ENCODE data around the gene SBK3. TPM values are rescaled to one million over a fixed set of nuclear protein-coding genes. Genes with fewer than 3 reads are reported as not detected.
A peak's percentile ranks its signal among the peaks of the same experiment; 100 is the strongest.
"Not testable (repeated sequence)": the region's sequence is repeated elsewhere in the genome, so short reads cannot be mapped to it uniquely, and the experiment has no call there.

Gene SBK3
- polyA plus RNA-seq, 4 donors: 0.10 to 0.22 (median 0.13) TPM

GRCh38 chr19:55525289-55526101 lies 19.8 kb downstream of the SBK3 start:
- DNase-seq (ENCODE audit: low read depth in 4 of 4, low spot score in 2 of 4): no peak

GRCh38 chr19:55520691-55521292 lies 24.6 kb downstream of the SBK3 start:
- DNase-seq (ENCODE audit: low read depth in 4 of 4, low spot score in 2 of 4): no peak

GRCh38 chr19:55519451-55520311 lies 25.7 kb downstream of the SBK3 start:
- DNase-seq (ENCODE audit: low read depth in 4 of 4, low spot score in 2 of 4): no peak

GRCh38 chr19:55516878-55517620 lies 28.3 kb downstream of the SBK3 start:
- DNase-seq (ENCODE audit: low read depth in 4 of 4, low spot score in 2 of 4): peak; percentile 55 to 80 (median 78)

- DNase-seq (ENCODE audit: low read depth in 4 of 4, low spot score in 2 of 4): no peak
Measured at GRCh38 chr19:55508120-55508519, 37.2 kb downstream of the SBK3 start.

- DNase-seq (ENCODE audit: low read depth in 4 of 4, low spot score in 2 of 4): no peak
Measured at GRCh38 chr19:55504981-55505380, 40.4 kb downstream of the SBK3 start.

GRCh38 chr19:55504252-55504603 lies 41.1 kb downstream of the SBK3 start:
- no peak for DNase-seq (ENCODE audit: low read depth in 4 of 4, low spot score in 2 of 4)

- peak; percentile 79 to 88 (median 84) for DNase-seq (ENCODE audit: low read depth in 4 of 4, low spot score in 2 of 4)
Measured at GRCh38 chr19:55503502-55504251, 41.7 kb downstream of the SBK3 start.

- no peak for DNase-seq (ENCODE audit: low read depth in 4 of 4, low spot score in 2 of 4)
Measured at GRCh38 chr19:55503157-55503501, 42.2 kb downstream of the SBK3 start.

GRCh38 chr19:55502197-55502952 lies 43.0 kb downstream of the SBK3 start:
- no peak for DNase-seq (ENCODE audit: low read depth in 4 of 4, low spot score in 2 of 4)

- DNase-seq (ENCODE audit: low read depth in 4 of 4, low spot score in 2 of 4): no peak
Measured at GRCh38 chr19:55500368-55500952, 44.9 kb downstream of the SBK3 start.

GRCh38 chr19:55498246-55498840 lies 47.0 kb downstream of the SBK3 start:
- no peak for DNase-seq (ENCODE audit: low read depth in 4 of 4, low spot score in 2 of 4)

- DNase-seq (ENCODE audit: low read depth in 4 of 4, low spot score in 2 of 4): no peak
Measured at GRCh38 chr19:55497763-55498162, 47.6 kb downstream of the SBK3 start.

- not testable (repeated sequence) for DNase-seq (ENCODE audit: low read depth in 4 of 4, low spot score in 2 of 4)
Measured at GRCh38 chr19:55496820-55497219, 48.5 kb downstream of the SBK3 start.

- DNase-seq (ENCODE audit: low read depth in 4 of 4, low spot score in 2 of 4): no peak
Measured at GRCh38 chr19:55495646-55496349, 49.5 kb downstream of the SBK3 start.

GRCh38 chr19:55494172-55494761 lies 51.1 kb downstream of the SBK3 start:
- no peak for DNase-seq (ENCODE audit: low read depth in 4 of 4, low spot score in 2 of 4)

- no peak for DNase-seq (ENCODE audit: low read depth in 4 of 4, low spot score in 2 of 4)
Measured at GRCh38 chr19:55493645-55494171, 51.6 kb downstream of the SBK3 start.
